Activated T-helper 1 cell treated with Interleukin-2 at 50 U/mL for 16 hours (primary cell): ENCODE measurements around the gene ANKRD11.
"Not testable (repeated sequence)": the region's sequence is repeated elsewhere in the genome, so short reads cannot be mapped to it uniquely, and the experiment has no call there.

Experiments
- DNase-seq: peaks from one replicate; pipeline ENCODE4 v3.0.0-alpha.2; 2020; ENCODE audit warnings: low read depth

ANKRD11 gene

GRCh38 chr16:89314357-89314756 lies 176.0 kb downstream of the ANKRD11 start:
- peak; percentile 56 for DNase-seq

- DNase-seq, result no peak
Observed at GRCh38 chr16:89313583-89313982, 176.8 kb downstream of the ANKRD11 start.

GRCh38 chr16:89312598-89313299 lies 177.6 kb downstream of the ANKRD11 start:
- no peak for DNase-seq

- DNase-seq, result no peak
Observed at GRCh38 chr16:89312194-89312593, 178.2 kb downstream of the ANKRD11 start.

GRCh38 chr16:89311636-89312035 lies 178.7 kb downstream of the ANKRD11 start:
- DNase-seq, result no peak

GRCh38 chr16:89309438-89310122 lies 180.8 kb downstream of the ANKRD11 start:
- DNase-seq, result no peak

- no peak for DNase-seq
Observed at GRCh38 chr16:89308391-89309333, 181.7 kb downstream of the ANKRD11 start.

GRCh38 chr16:89307421-89307805 lies 182.9 kb downstream of the ANKRD11 start:
- DNase-seq, result no peak

- not testable (repeated sequence) for DNase-seq
Observed at GRCh38 chr16:89306457-89307420, 183.6 kb downstream of the ANKRD11 start.

GRCh38 chr16:89304941-89305705 lies 185.2 kb downstream of the ANKRD11 start:
- no peak for DNase-seq

GRCh38 chr16:89304181-89304851 lies 186.0 kb downstream of the ANKRD11 start:
- DNase-seq, result no peak

- DNase-seq, result no peak
Observed at GRCh38 chr16:89303617-89304016, 186.7 kb downstream of the ANKRD11 start.

- no peak for DNase-seq
Observed at GRCh38 chr16:89300976-89301360, 189.4 kb downstream of the ANKRD11 start.

GRCh38 chr16:89300311-89300975 lies 189.9 kb downstream of the ANKRD11 start:
- DNase-seq, result no peak

- not testable (repeated sequence) for DNase-seq
Observed at GRCh38 chr16:89299357-89300111, 190.8 kb downstream of the ANKRD11 start.

GRCh38 chr16:89298623-89299225 lies 191.6 kb downstream of the ANKRD11 start:
- DNase-seq, result no peak

- no peak for DNase-seq
Observed at GRCh38 chr16:89297910-89298545, 192.3 kb downstream of the ANKRD11 start.
